HG02973 (cell line): ENCODE results near the gene TBL3.
"Not testable (repeated sequence)": the region's sequence is repeated elsewhere in the genome, so short reads cannot be mapped to it uniquely, and the experiment has no call there.

Experiments used
- ATAC-seq: cut with Tn5 transposase; IDR thresholded peaks from one replicate; pipeline ENCODE4 v1.9.1; 2021; ENCODE audit warnings: moderate library complexity; ENCODE audit not compliant: unreplicated experiment

TBL3 gene

DNA sequence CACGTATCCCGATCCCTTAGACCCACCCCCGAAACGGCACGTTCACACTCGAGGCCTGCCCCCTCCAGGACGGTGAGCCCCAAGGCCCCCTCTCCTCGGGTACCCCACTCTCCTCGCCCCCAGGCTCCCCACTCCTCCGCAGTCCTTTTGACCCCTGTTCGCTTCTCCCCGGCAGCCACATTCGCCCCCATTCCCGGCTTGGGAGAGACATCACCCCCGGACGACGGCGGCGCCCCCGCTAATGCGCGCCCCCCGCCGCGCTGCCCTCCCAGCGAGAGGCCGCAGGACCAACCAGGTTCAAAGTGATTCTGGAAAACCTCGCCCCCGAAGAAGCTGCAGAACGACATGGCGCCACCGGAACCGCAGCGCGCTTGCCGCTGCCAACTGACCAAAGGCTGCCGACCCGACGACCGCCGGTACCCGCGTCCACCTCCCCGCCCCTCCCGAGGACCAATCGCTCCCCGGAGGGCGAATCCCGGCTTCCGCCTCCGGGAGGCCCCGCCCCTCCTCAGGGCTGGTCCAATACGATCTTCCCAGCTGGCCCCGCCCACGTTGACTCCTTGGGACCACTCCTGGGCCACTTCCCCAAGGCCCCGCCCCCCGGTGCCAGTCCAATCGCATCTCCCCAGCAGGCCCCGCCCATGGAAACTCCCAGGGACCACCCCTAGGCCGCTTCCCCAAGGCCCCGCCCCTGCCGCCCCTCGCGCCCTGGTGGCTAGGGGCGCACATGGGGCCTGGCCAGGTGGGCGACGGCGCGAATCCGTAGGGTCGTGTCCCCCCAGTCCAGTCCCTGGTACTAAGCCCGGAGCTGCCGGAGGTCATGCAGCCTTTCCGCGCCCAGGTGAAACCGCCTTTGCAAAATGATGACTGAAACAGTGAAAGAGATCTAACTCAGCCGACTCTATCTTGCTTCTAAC is 28.8 kb upstream of the TBL3 start, which contains the start of gene MSRB1:
Gene MSRB1 (minus strand): TSS at position 390 of the 917 bp plus-strand sequence. CDS start 43 bp downstream, at position 347.
- peak; percentile 83 for ATAC-seq

DNA sequence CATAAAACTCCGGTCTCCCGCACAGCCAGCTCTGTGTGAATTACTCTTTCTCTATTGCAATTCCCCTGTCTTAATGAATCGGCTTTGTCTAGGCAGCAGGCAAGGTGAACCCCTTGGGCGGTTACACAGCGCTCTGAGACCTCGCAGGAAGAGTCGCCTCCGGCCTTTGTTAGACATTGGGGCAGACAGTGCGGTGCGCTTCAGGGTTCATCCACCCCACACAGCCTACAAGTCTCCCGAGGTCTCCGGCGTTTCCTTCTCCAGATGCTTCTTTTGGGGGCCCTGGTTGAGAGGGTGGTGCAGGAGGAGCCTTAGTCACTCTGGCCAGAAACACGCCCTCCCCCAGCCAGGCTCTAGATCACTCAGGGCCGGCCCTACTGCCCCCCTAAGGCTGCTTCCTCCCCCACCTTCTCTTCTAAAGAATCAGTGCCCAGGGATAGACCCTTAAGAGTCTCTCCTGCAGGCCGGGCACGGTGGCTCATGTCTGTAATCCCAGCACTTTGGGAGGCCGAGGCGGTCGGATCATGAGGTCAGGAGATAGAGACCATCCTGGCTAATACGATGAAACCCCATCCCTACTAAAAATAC is 27.1 kb upstream of the TBL3 start:
- ATAC-seq = no peak

DNA sequence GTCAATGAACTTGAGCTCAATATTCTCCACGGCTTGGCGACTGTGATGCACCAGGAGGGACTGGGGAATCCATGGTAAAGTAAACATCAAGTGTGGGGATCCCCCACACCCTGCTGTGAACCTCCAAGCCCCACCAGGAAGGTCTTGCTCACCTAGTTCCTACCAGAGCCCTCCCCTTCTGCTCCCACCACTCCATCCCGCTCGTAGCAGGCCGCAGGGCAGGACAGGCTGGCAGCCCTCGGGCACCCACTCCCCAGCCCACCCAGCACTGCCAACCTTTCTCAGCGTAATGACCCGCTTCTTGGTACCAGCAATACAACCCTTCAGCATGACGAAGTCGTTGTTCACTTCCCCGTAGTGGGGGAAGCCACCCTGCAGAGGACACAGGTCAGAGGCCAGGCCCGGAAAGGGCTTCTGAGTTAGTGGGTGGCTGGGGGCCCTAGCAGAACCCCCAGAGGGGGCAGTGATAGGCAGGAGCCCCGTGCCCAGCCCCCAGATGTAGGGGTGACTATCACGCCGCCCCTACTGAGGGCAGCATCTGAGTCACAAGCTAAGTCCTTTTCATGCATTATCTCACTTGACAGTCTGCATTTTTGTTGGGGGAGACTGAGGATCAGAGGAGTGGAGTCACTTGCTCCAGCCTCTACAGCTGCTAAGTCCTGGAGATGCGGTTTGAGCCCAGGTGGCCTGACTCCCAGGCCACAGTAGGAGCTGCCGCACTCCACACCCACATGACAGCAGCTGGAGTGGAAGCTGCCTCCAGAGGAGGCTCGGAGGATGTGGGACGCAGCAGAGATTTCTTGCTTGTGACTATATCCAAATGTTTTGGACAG is 26.1 kb upstream of the TBL3 start:
- ATAC-seq = no peak

- ATAC-seq = no peak
Measured at GRCh38 chr16:1946495-1947368, 25.1 kb upstream of the TBL3 start.

- no peak for ATAC-seq
Measured at GRCh38 chr16:1947369-1947670, 24.5 kb upstream of the TBL3 start.

DNA sequence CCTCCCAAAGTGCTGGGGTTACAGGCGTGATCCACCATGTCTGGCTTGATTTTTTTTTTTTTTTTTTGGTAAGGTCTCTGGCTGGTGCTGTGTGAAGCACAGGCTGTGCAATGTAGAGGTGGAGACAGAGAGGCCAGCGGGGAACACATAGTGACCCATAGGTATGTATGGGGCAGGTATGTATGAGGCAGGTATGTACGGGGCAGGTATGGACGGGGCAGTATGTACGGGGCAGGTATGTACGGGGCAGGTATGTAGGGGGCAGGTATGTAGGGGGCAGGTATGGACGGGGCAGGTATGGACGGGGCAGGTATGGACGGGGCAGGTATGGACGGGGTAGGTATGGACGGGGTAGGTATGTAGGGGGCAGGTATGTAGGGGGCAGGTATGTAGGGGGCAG is 22.3 kb upstream of the TBL3 start:
- no peak for ATAC-seq

DNA sequence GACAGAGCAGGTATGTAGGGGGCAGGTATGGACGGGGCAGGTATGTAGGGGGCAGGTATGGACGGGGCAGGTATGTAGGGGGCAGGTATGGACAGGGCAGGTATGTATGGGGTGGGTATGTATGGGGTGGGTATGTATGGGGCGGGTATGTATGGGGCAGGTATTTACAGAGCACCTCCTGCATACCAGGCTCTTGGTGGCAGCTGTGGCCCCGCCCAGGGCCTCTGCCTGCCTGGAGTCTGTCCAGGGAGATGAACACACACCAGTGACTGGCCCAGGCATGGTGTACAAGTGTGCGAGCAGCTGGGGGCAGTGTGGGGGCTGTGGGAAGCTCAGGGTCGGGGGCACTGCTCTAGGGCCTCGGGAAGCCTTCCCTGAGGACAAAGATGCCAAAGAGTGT is 21.8 kb upstream of the TBL3 start:
- ATAC-seq = no peak

GRCh38 chr16:1950559-1950958 is 21.3 kb upstream of the TBL3 start:
- no peak for ATAC-seq

- ATAC-seq = no peak
Measured at GRCh38 chr16:1953734-1954133, 18.1 kb upstream of the TBL3 start.

- not testable (repeated sequence) for ATAC-seq
Measured at GRCh38 chr16:1957434-1958142, 14.3 kb upstream of the TBL3 start.

DNA sequence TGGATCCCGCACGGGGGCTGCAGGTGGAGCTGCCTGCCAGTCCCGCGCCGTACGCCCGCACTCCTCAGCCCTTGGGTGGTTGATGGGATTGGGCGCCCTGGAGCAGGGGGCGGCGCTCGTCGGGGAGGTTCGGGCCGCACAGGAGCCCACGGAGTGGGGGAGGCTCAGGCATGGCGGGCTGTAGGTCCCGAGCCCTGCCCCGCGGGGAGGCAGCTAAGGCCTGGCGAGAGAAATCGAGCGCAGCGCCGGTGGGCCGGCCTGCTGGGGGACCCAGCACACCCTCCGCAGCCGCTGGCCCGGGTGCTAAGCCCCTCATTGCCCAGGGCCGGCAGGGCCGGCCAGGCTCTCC is 13.7 kb upstream of the TBL3 start:
- ATAC-seq = not testable (repeated sequence)

DNA sequence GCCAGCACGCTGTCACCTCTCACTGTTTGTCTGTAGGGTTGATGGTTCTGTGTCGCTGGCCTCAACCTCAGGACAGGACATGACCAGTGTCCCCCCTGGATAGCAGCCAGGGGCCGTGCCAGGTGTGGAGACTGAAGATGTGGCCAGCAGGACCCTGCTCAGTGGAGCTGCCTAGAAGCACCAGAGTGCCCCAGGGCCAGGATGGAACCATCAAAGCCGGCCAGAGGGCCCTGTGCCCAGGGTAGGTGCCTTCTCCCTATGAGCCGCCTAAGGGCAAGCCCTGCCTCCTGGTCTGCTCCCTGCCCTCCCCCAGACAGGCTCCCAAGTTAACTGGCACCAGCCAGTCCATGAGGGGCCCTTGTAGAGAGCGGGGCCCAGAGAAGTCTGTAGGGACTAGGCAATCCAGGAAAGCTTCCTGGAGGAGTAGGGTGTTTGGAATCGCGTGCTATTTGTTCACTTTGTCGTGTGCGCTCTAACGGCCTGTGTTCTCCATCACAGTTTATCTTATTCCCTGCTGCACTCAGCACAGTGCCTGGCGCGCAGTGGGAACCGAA is 13.1 kb upstream of the TBL3 start:
- no peak for ATAC-seq

DNA sequence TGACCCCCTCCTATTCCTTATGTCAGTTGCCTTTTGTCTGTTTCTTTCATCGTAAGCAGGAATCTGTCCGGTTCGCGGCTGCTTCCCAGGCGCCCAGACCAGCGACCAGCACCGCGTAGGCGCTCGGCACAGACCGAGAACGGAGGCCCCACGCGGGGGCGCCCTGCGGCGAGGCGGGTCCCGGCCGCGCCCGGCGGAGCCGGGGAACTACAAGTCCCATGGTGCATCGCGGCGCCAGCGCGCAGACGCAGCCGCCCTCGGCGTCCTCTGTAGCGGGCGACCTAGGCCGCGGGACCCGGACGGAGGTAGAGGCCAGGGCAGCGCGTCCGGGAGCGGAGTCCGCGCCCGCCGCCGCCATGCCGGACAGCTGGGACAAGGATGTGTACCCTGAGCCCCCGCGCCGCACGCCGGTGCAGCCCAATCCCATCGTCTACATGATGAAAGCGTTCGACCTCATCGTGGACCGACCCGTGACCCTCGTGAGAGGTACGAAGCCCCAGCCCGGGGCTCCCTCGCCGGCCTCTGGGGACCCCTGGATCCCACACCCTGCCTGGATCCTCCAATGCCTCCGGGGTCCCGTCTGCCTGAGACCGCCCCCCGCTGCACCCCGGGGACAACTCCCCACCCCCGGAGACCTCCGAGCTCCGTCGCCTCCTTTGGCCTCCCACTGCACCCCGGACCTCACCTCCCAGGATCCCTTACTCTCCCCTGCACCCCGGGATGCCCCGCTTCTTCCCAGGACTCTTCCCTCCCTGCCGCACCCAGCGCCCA is 12.4 kb upstream of the TBL3 start, which contains the start of gene NDUFB10:
Gene NDUFB10 (plus strand): TSS at position 270 of the 771 bp plus-strand sequence. CDS start 87 bp downstream, at position 357.
- peak; percentile 73 for ATAC-seq

- no peak for ATAC-seq
Measured at GRCh38 chr16:1960665-1961630, 10.9 kb upstream of the TBL3 start.

DNA sequence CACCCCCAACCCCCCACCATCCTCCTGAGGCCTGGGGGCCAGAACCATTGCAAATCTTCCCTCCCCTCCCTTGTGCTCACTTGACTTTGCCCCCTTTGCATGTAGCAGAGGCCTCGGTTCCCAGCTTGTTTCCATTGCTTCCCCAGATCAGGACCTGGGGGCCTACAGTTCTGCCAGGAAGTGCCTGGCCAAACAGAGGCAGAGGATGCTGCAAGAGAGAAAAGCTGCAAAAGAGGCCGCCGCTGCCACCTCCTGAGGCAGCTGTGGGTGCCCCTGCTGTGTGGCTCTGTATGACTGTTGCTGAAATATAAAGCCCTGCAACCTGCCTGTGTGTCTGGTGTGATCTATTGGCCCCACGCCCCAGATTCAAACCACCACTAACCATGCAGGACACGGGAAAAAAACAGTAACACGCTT is 10.2 kb upstream of the TBL3 start:
- ATAC-seq = no peak

- ATAC-seq = not testable (repeated sequence)
Measured at GRCh38 chr16:1962161-1963153, 9.4 kb upstream of the TBL3 start.
